ENCODE data around the gene RHEBL1.

The RHEBL1 gene

DNA sequence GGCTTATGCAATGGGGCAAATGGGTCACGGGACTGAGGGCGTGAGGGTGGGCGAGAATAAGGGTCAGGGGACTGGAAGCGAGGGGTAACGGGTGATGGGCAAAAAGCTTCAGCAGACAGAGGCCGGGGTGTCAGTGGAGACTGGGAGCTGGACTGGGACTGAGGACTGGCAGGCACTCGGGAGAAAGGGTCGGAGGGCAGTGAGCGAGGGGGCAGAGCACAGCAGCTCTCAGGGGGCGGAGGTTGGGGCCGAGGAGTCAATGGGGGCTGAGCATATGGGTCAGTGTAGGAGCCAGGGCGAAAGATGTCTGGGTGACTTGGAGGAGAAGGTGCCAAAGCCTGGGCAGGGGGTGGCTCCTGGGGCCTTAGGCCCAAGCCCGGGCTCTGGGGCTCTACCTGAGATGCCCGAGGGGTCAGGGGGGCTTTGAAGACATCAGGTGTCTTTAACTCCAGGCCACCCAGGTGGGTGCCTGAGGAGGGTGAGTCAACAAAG lies 29.4 kb downstream of the RHEBL1 start:
- in situ Hi-C loops (cut with MboI; ENCODE audit: low pct_unique_long_range_greater_than_20kb, low sequenced_read_pairs): no loop called here
- DNase-seq: no peak

DNA sequence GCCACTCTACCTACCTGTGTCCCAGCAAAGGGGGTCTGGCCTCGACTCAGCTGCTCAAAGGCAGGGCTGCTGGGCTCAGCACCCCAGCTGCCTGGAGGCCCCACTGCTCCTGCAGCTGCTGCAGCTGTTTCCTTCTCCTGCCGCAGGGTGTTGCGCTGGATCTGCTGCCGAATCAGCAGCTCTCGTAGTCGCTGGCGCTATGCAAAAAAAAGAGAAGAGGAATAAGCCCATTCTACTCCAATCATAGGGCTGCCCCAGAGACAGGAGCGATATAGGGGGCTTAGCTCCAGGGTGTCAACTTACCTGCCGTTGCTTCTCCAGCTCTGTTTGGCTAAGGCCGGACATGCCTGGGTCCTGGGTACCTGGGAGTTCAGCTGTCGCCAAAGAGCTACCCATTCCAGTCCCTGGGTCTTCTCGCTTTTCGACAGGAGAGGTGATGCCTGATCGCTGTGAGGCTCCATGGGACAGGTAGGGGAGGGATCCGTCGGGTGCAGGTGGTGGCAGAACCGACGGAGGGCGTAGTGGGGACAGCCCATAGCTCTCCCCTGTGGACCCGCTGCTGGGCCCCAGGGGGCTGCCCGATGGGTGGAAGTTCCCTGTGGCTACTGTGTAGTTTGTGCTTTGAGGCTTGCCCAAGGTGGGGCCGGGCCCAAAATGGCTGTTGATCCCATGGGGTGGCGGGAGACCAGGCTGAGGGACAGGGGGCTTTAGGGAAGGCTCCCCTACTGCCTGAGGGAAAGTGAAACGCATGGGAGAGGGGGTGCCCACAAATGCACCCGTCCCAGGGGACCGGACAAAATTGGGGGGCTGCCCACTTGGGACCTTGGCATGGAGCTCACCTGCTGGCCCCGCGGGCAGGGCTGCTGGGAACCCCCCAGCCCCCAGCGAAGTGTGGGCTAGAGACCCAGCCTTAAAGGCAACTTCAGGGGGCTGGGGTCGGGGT lies 30.1 kb downstream of the RHEBL1 start:
- DNase-seq: no peak
- in situ Hi-C loops (cut with MboI; ENCODE audit: low pct_unique_long_range_greater_than_20kb, low sequenced_read_pairs): no loop called here

DNA sequence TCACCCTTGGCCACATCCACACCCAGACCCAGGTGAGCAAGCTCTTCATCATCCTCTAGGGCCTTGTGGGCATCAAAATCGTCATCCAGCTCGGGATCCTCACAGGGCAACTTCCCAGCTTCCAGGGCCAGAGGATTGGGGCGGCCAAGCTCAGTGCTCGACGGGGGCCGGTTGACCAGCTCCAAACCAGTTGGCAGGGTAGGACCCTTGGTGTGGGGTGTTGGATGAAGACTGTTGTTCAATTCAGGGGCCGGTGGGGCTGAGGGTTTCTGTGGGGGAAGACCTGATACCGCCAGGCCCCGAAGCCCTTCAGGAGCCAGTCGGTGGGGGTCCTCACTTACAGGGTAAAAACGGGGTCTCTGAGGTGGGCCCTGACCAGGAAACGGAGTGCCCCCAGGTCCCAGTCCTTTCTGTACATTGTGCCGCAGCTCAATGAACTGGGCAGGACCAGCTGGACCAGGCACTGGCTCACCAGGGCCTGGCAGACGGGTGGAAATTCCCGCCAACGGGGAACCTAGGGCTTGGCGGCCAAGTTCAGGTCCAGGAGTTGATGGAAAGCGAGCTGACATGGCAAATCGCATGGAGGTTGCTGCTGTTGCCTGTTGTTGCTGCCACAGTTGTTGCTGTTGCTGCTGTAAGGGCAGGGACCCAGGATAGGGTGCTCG lies 31.4 kb downstream of the RHEBL1 start:
- DNase-seq: no peak
- in situ Hi-C loops (cut with MboI; ENCODE audit: low pct_unique_long_range_greater_than_20kb, low sequenced_read_pairs): no loop called here

DNA sequence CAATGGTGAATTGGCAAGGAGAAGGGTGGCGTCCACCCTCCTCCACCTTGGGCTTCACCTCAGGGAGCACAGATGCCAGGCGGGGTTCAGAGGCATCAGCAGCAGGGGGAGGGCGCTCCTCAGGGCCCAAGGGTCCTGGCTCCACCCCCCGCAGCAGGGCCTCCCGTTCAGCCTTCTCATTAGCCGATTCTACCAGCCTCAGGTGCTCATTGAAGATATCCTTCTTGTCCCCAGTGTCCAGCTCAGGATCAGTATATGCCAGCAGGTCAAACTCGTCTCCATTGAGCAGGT lies 31.9 kb downstream of the RHEBL1 start:
- in situ Hi-C loops (cut with MboI; ENCODE audit: low pct_unique_long_range_greater_than_20kb, low sequenced_read_pairs): no loop called here

DNA sequence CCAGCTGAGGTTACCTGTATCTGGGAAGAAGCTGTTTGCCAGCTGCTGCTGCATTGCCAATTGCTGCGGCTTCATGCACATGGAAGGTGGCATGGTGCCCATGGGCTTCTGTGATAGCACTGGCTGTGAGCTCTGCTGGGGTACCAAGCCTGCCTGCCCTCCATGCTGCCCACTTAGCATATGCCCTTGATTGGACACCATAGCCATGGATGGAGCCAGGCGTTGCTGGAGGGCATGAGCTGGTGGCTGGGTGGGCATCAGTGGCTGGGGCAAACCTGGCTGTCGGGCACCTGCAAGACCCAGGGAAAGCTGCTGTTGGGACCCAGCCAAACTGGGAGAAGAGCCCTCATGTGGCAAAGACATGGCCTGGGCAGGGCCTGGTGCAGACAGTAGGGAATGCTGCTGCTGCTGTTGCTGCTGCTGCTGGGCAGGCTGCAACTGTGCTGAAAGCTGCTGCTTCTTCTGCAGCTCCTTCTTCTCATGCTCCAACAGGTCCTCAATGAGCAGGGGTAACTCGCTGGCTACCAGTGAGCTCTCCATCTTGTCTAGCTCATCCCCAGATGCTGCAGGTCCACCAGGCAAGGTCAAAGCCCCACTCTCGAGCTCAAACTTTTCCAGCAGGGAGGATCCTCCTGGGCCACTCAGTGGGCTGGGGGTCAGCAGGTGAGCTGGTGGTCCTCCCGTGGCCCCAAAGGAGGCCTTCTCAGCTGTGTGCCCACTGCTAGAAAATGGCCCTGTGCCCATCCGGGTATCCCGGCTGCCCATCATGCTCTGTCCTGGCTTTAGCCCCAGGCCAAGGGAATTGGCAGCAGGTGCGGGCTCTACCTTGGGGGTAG lies 32.5 kb downstream of the RHEBL1 start:
- in situ Hi-C loops (cut with MboI; ENCODE audit: low pct_unique_long_range_greater_than_20kb, low sequenced_read_pairs): no loop called here
- DNase-seq: no peak

More for the DNA sequence above, 31.9 kb downstream of the RHEBL1 start:
- no peak for DNase-seq

DNA sequence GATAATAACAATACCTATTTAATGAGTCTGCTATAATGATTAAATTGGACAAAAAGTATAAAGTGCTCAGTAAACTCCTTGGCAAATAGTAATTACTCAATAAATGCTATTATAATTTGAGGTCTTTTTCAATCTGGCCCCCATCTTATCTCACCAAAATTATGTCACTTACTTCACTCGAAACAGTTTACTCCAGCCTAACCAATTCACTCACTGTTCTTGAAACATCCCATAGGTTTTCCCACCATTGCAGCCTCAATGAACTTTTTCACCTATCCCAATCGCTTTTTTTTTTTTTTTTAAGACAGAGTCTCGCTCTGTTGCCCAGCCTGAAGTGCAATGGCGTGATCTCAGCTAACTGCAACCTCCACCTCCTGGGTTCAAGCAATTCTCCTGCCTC lies 33.8 kb downstream of the RHEBL1 start:
- no peak for DNase-seq
- in situ Hi-C loops (cut with MboI; ENCODE audit: low pct_unique_long_range_greater_than_20kb, low sequenced_read_pairs): no loop called here

DNA sequence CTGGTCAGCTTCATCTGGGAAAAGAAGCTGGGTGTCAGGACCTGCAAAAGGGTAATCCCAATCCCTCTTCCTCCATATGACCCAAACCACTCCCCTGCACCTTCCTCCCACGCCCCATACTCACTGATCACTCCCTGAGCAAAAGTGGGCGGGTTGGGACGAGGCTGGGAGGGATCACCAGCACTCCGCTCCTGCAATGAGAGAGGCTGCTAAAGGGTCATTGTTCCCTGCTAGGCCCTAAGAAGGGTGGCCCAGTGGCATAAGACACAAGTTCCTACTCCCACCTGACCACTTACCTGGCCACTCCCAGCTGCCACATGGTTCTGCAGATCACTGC lies 35.5 kb downstream of the RHEBL1 start:
- in situ Hi-C loops (cut with MboI; ENCODE audit: low pct_unique_long_range_greater_than_20kb, low sequenced_read_pairs): no loop called here
- DNase-seq: no peak

DNA sequence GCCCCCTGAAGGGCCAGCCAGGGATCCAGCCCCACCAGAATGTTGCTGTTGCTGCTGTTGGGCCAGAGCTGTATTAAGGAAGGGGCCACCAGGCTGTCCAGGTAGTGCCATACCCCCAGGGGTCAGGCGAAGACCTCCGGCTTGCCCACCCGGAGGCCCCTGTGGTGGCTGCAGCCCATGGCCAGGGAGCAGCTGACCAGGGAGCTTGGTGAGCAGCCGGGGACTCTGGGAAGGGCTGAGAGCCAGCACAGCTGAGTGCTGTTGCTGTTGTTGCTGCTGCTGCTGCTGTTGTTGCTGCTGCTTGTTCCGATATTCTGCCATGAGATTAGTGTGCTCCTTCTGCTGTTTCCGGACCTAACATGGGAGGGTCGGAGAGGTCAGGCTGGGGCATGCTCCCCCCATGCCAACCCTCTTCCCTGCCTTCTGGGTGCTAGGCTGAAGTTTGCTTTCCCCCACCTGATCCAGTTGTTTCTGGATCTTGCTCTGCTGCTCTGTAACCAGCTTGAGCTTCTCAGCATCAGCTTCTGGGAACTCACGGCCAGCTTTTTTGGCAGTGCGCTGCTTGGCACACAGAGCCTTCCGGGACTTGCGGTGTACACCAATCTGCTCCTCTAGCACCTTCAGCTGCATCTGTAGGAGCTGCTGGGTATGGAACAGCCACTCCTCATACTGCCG lies 36.0 kb downstream of the RHEBL1 start:
- in situ Hi-C loops (cut with MboI; ENCODE audit: low pct_unique_long_range_greater_than_20kb, low sequenced_read_pairs): no loop called here
- no peak for DNase-seq

DNA sequence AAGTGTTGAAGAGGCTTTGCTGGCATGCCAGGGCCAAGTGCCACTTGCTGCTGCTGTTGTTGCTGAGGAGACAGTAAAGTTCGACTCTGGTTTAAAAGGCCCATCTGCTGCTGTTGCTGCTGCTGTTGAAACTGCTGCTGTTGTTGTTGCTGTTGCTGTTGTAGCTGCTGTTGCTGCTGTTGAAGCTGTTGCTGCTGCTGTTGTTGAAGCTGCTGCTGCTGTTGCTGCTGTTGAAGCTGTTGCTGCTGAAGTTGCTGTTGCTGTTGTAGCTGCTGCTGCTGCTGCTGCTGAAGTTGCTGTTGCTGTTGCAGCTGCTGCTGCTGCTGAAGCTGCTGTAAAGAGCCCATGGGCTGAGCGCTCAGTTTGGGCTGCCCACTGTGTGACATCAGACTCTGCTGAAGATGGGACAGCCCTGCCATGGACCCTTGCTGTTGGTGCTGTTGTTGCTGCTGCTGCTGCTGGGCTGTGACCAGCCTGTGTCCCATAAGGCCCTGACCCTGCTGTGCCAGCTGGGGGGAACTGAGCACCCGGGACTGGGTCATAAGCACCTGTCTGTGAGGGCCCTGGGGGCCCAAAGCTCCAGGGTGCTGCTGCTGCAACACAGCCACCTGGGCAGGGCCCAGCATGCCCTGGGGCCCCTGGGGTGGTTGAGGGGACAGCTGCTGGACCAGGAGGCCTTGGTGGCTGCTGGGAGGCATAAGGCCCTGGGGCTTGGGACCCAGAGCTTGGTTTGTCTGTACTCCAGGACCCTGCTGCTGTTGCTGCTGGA lies 36.9 kb downstream of the RHEBL1 start:
- no peak for DNase-seq
- in situ Hi-C loops (cut with MboI; ENCODE audit: low pct_unique_long_range_greater_than_20kb, low sequenced_read_pairs): no loop called here

DNA sequence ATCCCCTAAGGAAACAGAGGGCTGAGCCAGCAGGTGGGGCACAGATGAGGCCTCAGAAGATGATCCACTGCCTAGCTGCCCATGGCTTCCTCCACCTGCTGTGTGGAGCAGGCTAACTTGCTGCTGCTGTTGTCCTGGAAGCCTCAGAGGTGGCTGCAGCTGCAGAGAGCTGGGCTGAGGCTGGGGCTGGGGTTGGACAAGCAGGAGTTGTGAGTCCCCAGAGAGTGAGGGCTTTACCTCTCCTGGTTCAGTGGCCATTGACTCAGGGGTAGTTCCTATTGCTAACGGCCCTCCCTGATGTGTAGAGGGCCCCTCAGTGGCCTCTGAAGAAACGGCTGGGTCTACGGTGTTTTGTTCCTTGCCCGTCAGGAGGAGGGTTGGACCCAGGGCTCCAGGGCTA lies 37.5 kb downstream of the RHEBL1 start:
- in situ Hi-C loops (cut with MboI; ENCODE audit: low pct_unique_long_range_greater_than_20kb, low sequenced_read_pairs): no loop called here
- no peak for DNase-seq

DNA sequence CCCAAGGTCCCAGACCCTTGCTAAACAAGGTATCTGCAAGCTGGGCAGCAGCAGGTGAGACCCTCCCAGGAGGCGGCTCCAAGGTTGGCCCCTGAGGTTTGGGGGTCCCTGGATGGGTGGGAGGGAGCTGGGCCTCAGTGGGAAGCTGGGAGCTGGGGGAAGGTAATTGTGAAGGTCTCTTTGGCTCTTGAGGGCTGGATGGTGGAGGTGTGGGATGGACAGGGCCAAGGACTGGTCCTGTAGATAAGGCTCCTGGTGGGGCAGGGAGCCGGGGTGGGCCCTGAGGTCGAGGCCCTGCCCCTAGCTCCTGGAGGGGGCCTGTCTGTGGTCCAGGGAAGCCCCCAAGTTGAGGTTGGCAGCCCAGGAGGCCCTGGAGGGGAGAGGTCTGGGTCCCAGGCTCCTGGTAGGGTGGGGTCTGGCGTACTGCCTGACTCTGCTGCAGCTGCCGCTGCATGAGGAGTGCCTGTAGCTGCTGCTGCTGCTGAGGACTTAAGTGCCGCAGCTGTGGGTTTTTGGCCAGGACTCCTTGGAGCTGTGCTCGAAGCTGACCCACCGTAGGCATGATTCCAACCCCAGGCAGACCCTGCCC lies 38.1 kb downstream of the RHEBL1 start:
- in situ Hi-C loops (cut with MboI; ENCODE audit: low pct_unique_long_range_greater_than_20kb, low sequenced_read_pairs): no loop called here
- no peak for DNase-seq

DNA sequence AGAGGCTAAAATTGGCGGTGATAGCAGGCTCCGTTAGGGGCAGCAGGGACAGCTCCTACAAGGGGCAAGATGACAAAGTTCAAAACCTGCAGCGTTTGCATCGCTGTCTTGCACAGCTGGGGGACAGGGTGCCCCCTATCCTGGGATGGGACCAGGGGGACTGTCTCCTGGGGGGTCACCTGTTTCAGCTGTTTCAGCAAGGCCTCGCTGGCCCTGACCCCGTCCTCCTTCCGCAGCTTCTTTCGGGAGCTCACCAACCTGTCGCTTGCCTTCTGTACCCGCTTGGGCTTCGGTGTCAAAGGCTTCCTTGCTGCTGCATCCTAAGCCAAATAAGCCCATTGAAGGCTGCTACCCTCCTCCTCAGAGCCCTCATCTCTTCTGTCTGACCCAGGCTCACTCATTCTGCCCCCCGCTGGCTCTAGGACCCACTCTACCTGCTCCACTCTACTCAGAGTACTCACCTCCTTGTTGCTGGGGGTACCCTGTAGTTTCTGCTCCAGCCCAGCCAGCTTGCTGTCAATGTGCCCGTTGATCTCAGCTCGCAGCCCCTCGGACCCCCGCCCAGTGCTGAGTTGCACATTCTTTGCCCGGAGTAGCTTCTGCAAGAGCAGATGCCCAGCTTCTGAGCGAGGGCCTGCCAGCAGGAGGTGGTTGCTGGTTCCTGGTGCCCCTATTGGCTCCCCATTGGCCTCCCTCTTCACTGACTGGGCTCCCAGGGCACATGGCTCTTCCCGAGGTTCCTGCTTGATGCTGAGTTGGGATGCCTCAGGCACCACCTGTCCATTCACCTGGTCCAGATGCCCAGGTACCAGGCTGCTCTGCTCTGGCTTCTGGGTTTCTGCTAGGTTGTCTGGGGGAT lies 38.8 kb downstream of the RHEBL1 start:
- in situ Hi-C loops (cut with MboI; ENCODE audit: low pct_unique_long_range_greater_than_20kb, low sequenced_read_pairs): no loop called here
- DNase-seq: no peak

DNA sequence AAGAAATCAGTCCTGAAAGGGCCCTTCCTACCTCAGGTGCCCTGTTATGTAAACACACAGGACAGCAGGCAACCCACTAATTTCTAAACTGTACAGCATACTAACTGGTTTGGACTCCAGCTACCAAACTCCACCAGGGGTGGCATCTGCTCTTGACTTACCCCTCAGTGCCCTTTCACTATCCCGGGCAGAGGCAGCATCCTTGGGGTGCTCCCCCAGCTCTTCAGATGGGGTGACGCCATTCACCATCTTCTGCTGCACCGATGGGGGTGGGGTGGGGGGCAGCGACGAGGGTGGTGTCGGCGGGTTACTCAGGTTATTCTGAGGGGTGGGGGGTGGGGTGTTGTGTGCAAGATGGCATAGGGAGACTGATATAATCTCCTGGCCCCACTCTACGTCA lies 39.7 kb downstream of the RHEBL1 start:
- in situ Hi-C loops (cut with MboI; ENCODE audit: low pct_unique_long_range_greater_than_20kb, low sequenced_read_pairs): no loop called here
- DNase-seq: no peak

DNA sequence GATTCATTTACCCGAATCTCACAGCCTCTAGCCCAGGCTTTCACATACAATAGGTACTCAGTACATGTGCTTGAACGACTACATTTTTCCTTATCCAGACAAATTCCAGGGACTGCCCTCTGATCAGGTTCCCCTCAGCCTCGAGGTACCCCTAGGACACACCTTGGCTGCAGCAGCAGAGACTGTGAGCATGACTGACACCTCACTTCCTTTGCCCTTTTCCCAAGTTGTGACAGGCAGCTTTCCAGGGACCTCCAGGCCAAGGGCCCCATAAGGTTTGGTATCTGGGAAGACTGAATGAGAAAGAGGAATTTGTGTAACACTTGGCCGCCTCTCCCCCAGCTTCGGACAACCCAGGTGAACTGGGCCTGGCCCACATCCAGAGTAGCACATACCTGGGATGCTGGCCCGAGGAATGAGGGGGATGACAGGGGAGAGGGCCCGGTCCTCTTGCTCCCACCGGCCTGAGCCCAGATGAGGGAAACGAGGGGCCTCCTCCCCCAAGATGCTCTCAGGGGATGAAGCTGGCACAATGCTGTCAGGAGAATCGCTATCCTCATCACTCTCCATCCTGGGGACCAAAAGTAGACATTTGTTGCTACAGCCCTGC lies 41.0 kb downstream of the RHEBL1 start:
- in situ Hi-C loops (cut with MboI; ENCODE audit: low pct_unique_long_range_greater_than_20kb, low sequenced_read_pairs): no loop called here
- no peak for DNase-seq

DNA sequence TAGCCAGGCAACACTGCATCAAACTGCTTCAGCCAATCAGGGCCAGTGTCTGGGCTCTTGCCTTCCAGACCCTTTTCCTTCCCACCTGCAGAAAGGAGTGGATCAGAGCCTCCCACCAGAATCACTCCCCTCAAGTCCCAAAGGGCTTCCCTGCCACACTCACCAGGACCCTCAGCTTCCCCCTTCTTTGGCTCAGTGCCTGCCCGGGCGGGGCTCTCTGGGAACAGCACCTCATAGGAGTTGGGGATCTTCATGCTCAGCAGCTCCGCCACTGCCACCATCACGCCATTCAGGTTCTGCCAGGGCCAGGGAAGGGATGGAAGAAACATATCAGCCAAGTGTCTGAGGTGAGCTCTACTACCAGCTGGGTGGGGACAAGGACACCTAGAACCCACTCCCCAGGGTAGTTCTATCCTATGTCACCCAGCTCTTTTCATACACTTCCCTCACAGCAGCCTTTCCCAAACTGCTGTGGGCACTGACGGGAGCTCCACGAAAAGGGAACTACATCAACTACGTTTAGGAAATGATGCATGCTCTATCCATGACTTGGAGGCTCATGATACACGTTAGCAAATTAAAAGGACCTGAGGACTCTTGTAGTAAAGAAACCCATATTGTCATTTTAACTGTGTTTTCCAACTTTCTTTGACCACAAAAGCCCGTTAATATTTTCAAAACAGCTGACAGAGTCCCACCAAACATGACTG lies 41.8 kb downstream of the RHEBL1 start:
- DNase-seq: no peak
- in situ Hi-C loops (cut with MboI; ENCODE audit: low pct_unique_long_range_greater_than_20kb, low sequenced_read_pairs): no loop called here

DNA sequence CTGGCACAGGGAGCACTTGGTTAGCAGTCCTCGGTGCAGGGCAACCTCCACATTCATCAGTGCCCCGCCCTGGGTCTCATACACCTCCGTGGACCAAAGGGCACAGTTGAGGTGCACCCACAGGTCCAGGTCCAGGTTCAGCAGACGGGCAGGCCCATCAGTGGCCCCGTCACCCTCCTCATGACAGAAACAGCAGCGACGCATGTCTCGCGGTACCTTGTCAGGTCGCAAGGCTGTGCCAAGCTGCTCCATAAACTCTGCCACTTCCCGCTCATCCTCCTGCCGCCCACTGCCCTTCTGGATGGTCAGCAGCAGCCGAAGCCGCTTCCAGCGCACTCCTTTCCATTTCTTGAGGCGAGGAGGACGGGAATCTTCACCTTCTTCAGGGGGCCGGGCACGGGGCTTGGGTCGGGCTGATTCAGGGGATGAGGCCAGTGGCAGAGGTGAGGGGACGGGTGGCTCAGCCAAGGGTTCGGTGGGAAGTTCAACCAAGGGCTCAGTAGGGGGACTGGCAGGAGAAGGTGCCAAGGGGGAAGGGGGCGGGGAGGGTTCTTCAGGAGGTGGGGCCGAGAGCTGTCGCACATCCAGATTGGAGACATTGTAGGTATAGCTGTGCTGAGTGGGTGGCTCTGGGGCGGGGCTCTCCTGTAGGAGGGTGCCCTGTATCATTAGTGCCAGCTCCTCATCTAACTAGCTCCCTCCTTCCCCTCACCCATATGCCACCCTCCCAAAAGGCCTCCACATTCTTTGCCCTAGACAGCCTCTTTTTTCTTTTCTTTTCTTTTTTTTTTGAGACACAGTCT lies 42.9 kb downstream of the RHEBL1 start:
- in situ Hi-C loops (cut with MboI; ENCODE audit: low pct_unique_long_range_greater_than_20kb, low sequenced_read_pairs): no loop called here

More for the DNA sequence above, 42.9 kb downstream of the RHEBL1 start:
- no peak for DNase-seq

Data from KBM-7 (cell line).